Pons (tissue), 1 donor: ENCODE results near the gene CMBL.
"Not testable (repeated sequence)": the region's sequence is repeated elsewhere in the genome, so short reads cannot be mapped to it uniquely, and the experiment has no call there.

Experiments used
- DNase-seq: peaks from one replicate; pipeline ENCODE4 v3.0.0-alpha.2; 2016; ENCODE audit warnings: low spot score

Gene CMBL

DNA sequence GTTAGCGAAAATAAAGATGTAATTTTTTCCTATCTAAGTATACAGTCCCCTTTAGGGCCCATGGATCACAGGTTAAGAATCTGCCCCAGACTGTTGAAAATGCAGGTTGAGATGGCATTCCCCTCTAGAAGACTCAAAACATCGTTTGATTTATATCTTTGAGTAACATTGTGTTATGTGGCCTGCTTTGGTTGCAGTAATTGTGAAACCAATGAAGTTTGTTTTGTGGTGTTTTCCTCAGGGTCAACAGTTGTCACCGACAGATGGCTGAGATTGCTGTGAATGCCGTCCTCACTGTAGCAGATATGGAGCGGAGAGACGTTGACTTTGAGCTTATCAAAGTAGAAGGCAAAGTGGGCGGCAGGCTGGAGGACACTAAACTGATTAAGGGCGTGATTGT lies 49.8 kb downstream of the CMBL start:
- DNase-seq: no peak

DNA sequence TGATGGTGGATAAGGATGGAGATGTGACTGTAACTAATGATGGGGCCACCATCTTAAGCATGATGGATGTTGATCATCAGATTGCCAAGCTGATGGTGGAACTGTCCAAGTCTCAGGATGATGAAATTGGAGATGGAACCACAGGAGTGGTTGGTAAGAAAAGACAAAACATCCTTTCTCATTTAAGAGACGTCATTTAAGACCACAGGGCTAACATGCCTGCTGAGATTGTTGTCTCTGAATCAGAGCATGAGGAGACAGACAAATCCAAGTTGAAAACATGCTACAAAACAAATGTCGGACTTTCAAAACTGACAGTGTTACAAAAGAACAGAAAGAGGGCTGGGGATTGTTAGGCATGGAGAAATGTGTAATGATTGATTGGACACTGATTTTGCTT lies 53.0 kb downstream of the CMBL start:
- DNase-seq: no peak

- DNase-seq: no peak
Observed at GRCh38 chr5:10253390-10253789, 54.3 kb downstream of the CMBL start.

DNA sequence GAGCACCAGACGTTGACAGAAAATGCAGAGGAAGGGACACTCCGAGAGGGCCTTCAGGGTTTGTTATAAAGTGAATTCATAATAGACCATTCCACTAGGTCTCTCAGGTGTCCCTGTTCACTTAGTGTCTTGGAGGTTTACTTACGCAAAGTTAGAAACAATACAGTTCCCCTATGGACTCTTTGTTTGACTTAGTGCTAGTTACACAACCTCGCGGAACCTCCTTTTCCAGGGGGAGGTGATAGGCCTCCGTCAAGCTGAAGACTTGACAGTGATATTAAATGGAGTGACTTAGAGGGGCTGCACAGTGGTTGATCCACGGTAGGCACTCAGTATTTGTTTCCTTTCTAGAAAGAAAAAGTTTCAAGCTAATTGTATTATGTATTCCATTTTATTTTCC lies 56.3 kb downstream of the CMBL start:
- DNase-seq: no peak

DNA sequence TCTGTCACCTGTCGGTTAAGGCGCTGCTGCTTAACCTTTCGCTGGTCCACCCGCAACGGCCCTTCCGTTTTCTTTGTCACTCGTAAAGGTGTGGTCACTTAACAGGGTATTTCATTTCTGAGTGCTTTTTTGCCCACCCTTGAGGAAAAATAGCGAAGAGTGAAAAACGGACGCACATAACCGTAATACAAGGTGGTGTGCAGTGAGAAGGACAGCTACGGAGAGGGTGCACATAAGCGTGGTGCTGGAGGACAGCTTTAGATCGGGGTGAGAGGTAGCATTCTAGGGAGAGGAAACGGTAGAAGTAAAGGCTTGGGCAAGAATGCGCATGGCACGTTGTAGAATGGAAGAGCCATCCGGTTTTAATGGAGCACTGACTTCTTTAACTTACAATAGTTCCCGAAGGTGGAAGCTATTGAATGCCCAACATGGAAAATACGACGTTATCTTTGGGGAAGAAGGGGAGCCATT lies 56.9 kb downstream of the CMBL start:
- peak; percentile 24 for DNase-seq

DNA sequence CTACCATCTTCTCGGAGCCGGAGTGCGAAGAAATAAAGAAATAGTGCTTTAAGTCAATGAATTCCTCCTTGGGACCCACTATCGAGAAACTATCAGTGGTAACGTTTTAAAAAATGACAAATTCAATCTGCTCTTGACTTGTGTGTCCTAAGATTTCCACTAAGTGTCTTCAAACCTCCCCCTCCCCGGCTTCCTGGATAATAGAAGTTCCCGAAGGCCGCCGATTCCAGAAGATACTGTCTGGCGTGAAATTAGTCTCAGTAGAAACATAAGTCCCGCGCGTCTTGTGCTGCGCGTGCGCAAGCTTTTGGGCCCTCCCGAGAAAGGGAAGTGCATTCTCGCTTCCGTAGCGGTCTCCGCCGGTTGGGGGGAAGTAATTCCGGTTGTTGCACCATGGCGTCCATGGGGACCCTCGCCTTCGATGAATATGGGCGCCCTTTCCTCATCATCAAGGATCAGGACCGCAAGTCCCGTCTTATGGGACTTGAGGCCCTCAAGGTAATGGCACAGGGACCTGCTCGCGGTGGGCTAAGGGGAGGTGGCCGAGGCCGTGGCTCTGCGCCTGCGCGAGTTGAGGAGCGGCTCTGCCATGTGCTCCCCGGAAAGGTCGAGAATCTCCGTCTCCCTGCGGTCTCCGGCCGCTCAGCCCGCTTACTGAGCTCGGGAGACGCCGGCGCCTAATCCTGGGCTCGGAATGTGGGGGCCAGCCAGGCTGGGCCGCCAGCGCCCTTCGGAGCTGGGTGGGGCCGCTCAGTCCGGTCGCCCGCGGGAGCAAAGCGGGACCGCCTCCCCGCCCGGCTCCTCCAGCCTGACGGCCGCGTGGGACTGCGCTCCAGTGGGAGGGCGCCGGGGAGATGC lies 57.5 kb downstream of the CMBL start, which contains the start of gene CCT5:
Gene CCT5, plus strand, starts transcription at position 333 of the 858 bp plus-strand sequence. Its CDS starts 61 bp downstream, at position 394.
- peak; percentile 98 for DNase-seq

DNA sequence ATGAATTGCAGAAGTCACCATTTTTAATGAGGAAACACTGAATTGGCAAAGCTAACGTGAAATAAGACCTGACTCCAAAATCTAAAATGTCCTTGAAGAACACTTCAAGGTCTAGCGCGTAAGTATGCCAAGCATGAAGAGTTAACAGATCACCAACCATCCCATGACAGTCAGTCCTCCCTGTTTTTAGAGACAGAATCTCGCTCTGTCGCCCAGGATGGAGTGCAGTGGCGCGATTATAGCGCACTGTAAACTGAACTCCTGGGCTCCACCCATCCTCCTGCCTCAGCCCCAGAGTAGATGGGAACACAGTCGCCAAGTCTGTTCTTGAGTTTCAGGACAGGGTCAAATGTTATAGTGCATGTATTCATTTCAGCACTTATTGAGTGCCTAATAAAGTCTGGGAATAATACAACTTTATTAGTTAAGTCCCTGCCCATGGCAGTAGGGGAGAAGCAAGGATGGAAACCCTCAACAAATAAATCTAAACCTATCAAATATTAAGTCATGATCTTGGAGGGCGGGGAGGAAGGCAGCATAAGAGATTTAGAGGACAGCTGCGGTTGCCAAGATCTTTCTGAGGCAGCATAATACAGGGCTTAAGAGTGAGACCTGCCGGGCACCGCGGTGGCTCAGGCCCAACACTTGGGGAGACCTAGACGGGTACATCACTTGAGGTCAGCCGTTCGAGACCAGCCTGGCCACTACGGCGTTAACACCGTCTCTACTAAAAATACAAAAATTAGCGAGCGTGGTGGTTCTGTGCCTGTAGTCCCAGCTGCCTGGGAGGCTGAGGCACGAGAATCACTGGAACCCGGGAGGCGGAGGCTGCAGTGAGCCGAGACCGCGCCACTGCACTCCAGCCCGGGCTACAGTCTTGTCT lies 59.1 kb downstream of the CMBL start:
- DNase-seq: no peak

DNA sequence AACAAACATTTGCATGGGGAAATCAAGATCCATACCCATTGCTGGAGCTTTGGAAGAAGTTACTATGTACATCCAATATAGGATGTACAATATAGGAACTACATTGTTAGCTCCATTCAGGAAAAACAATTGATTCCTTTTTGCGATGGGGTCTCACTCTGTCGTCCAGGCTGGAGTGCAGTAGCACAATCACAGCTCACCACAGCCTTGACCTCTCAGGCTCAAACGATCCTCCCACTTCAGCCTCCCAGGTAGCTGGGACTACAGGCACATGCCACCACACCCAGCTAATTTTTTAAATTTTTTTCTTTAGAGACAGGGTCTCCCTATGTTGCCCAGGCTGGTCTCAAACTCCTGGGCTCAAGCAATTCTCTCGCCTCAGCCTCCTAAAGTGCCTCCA lies 60.5 kb downstream of the CMBL start:
- DNase-seq: not testable (repeated sequence)

GRCh38 chr5:10246761-10247160 lies 60.9 kb downstream of the CMBL start:
- no peak for DNase-seq

DNA sequence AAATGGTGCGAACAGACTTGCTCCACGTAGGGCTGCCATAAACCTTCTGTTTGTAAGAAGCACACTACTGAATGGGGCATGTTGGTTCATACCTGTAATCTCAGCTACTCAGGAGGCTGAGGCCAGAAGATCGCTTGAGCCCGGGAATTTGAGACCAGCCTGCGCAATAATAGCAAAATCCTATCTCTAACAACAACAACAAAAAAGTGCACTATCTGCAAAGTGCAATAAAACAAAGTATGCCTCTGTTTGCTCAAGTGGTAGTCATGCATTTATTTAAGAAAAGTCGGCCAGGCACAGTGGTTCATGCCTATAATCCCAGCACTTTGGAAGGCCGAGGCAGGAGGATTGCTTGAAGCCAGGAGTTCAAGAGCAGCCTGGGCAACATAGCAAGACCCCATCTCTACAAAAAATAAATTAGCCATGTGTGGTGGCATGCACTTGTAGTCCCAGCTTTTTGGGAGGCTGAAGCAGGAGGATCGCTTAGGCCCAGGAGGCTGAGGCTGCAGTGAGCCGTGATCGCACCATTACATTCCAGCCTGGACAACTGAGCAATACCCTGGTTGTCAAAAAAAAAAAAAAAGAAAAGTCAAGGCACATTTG lies 63.3 kb downstream of the CMBL start:
- DNase-seq: no peak

DNA sequence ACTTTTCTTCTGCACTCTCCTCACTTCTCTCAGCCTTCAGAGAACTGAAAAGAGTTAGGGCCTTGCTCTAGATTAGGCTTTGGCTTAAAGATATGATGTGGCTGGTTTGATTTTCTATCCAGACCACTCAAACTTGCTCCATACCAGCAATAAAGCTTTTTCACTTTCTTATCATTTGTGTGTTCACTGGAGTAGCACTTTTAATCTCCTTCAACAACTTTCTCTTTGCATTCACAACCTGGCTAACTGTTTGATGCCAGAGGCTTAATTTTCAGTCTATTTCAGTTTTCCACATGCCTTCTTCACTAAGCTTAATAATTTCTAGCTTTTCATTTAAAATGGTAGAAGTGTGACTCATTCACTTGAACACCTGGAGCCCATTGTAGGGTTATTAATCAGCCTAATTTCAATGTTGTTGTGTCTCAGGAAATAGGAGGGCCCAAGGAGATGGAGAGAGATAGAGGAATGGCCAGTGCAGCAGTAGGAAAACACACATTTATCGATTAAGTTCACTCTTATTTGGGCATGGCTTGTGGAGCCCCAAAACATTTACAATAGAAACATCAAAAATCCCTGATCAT lies 64.0 kb downstream of the CMBL start:
- no peak for DNase-seq

- no peak for DNase-seq
Observed at GRCh38 chr5:10235350-10235749, 72.4 kb downstream of the CMBL start.

- peak; percentile 52 for DNase-seq
Observed at GRCh38 chr5:10233505-10233904, 74.2 kb downstream of the CMBL start.

GRCh38 chr5:10233011-10233410 lies 74.7 kb downstream of the CMBL start:
- DNase-seq: no peak

DNA sequence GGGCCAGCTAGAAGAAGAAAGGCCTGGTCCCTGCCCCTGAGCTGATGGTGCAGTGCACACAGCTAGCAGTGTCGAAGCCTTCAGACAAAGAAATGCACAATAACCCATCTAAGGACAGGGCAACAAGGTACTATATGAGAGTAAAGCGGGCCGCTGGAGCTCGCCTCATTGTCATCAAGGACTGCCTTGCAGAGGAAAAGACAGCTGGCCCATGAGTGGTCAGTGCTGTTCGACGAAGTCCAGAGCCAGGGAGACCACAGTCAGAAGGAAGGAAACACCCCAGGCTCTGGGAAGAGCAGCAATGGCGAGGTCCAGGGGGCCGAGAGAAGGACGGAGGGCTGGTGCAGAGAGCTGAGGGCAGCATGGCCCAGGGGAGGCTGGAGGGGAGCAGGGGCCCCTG lies 75.3 kb downstream of the CMBL start:
- no peak for DNase-seq

DNA sequence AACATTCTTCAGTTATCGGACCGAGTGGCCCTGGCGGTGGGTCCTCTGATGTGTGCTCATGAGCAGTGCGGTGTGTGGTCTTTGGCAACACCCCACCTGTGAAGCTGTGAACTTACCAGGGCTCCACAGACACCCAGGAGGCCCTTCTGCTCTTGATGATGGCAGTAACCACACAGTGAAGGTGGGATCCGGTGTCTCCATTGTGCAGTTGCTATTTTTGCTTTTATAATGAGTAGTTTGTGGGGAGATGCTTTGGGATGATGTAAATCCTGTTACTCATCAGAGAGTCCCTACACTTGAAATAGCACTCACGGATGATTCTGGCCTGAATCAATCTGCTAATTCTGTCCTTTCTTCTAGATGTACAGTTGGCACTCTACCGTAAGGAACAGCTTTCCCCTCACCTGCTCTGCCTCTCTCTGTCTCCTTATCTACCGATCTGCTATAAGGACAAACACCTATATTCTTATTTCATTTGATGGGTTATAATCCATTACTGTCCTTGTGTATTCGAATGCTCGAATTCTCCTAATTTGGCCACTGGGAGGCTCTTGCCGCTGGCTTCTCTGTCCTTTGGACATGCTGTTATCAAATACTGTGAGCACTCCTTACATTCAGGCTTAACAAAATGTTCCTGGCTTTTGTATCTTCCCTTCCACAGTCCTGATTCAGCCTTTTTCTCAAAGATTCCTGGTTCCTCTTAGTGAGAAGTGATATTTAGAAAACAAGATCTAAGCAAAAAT lies 78.2 kb downstream of the CMBL start:
- no peak for DNase-seq

DNA sequence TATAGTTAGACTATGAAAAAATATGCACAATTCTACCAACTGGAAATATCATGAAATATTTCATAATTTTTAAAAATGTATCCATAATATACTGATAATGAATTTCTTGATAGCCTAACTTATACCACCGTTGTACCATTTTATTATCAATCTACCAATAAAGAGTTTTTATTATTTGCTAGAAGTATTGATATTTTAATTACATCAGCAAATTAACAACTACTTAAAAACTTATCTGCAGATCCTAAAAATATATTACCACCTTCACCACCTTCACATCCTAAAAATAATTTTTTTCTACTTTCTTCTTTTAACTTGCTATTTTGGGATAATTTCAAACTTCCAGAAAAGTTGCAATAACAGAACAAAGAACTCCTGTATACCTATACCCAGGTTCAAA lies 79.4 kb downstream of the CMBL start:
- DNase-seq: no peak
